ENCODE results near the gene ACRV1. TPM values are rescaled to one million over a fixed set of nuclear protein-coding genes. Genes with fewer than 3 reads are reported as not detected.

ACRV1 gene
- polyA plus RNA-seq, 2 of the 4 experiments (the other 2 are of a cell fraction), result 0.13 to 0.19 TPM

DNA sequence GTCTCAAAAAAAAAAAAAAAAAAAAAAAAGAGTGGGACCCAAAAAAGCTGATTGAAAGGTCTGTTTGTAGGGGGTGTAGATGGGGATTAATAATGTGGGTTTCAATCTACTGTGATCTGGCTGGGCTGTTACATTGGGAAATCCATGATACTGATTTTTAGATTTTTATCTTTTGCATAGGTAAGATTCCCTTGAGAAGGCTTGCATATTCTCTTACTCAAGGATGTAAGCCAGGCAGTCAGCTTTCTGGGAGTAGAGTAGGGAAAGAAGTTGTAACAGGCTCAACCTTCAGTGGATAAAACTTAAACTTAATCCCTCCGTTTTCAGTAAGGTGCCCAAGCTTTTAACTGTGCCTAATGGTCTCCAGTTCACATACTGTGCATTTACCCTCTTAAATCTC is 57.6 kb downstream of the ACRV1 start:
- no peaks in the 10 kb centered on the region for H3K9me3 ChIP-seq
- ATAC-seq (no peak), DNase-seq (ENCODE audit: low read depth in 1 of 2, low spot score in 1 of 2) (no peak), FAIRE-seq (no peak)
- no peak overlapping the region for H3K27ac ChIP-seq
- H3K4me1 ChIP-seq, result peaks cover 23% of the 10 kb centered on the region
- H3K4me2 ChIP-seq, result no peak overlapping the region
- TF ChIP-seq, protein P1, sequence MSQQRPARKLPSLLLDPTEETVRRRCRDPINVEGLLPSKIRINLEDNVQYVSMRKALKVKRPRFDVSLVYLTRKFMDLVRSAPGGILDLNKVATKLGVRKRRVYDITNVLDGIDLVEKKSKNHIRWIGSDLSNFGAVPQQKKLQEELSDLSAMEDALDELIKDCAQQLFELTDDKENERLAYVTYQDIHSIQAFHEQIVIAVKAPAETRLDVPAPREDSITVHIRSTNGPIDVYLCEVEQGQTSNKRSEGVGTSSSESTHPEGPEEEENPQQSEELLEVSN (IDR thresholded peaks at IDR 0.05; ENCODE audit: borderline replicate concordance, low read depth), result no peak
- TF ChIP-seq MYC (IDR thresholded peaks at IDR 0.05; ENCODE audit: borderline replicate concordance, low read length) (no peak), MAZ (IDR thresholded peaks at IDR 0.05; ENCODE audit: borderline replicate concordance, low read depth, low read length) (no peak), RARB (CRISPR knock-in tag; IDR thresholded peaks at IDR 0.05) (no peak), ZSCAN20 (CRISPR knock-in tag; IDR thresholded peaks at IDR 0.05) (no peak), ZC3H11A (IDR thresholded peaks at IDR 0.05) (no peak), BHLHE40 (IDR thresholded peaks at IDR 0.05; ENCODE audit: low read depth, low read length) (no peak), CEBPB (IDR thresholded peaks at IDR 0.05) (no peak), JUN (IDR thresholded peaks at IDR 0.05) (no peak), JUNB (IDR thresholded peaks at IDR 0.05) (no peak), KDM1A (IDR thresholded peaks at IDR 0.05; ENCODE audit: low read depth) (no peak)
- POLR2A ChIA-PET, result no interaction called here
- CTCF ChIA-PET, result no interaction called here
- WGBS (ENCODE audit: missing lambda C conversion rate), result 100% methylated on average over 1 of the region's 1 CpG
- no peak overlapping the region for H3K4me3 ChIP-seq

DNA sequence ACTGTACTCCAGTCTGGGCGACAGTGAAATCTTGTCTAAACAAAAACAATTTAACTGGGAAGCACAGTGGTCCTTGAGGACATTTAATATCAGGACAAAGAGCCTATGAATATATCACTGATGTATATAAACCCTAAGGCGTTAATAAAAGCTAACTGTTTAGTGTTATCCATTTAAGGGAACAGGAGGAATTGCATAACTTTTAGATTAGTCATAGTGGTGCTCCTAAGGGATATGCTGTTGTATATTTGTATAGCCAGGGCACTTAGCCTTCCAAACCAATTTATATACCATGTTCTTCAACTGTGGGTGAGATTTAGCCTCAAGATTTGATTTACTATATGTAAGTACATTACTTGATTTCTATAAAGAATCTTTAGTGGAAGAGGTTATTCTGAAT is 58.7 kb downstream of the ACRV1 start:
- POLR2A ChIA-PET, result no interaction called here

More for the DNA sequence above, 58.7 kb downstream of the ACRV1 start:
- peaks cover 18% of the 10 kb centered on the region for H3K4me1 ChIP-seq
- 0 out of 6 replicates have a peak overlapping the region, but pooled peaks of 1 of the 2 experiments have one; percentile 22 for H3K27ac ChIP-seq
- DNase-seq (ENCODE audit: low read depth in 1 of 2, low spot score in 1 of 2) (peak in 1 of 2 experiments; percentile 7), ATAC-seq (no peak), FAIRE-seq (no peak)
- no peak for TF ChIP-seq PHF8 (IDR thresholded peaks at IDR 0.05; ENCODE audit: borderline replicate concordance, low read depth)
- TF ChIP-seq CEBPB (IDR thresholded peaks at IDR 0.05), result peak in 1 of 2 experiments; percentile 51; a peak in 1 of 4 replicates
- TF ChIP-seq FOSL2 (IDR thresholded peaks at IDR 0.05), result no peak
- peak; percentile 15; the same call in 1 of the 2 replicates for TF ChIP-seq FOSL2 (CRISPR knock-in tag; IDR thresholded peaks at IDR 0.05)
- H3K9me3 ChIP-seq, result no peaks in the 10 kb centered on the region
- no peak overlapping the region for H3K4me3 ChIP-seq
- H3K4me2 ChIP-seq, result 0 out of 3 replicates have a peak overlapping the region, but pooled peaks have one; percentile 6
- 44% methylated on average over 2 of the region's 2 CpGs for WGBS (ENCODE audit: missing lambda C conversion rate)
- CTCF ChIA-PET, result no interaction called here

Small RNAs within 50 kb of the gene (small RNA-seq; reads per million reads assigned to genes)
- gene RNU2-35P, result 0 to 0.86 (median 0.35) reads per million in 6 experiments

Other genes with a start within 250 kb of the ACRV1 start
- gene FEZ1, start 184.6 kb downstream of the ACRV1 start, polyA plus RNA-seq (2011; rRNA removed), result 0.94 and 1.00 TPM in 2 replicates
- 0.32 to 0.51 TPM (median 0.46 TPM) in 3 replicates for gene FEZ1, start 184.6 kb downstream of the ACRV1 start, polyA plus RNA-seq (2017; fragmentation: RNase III; extraction: RNeasy Plus Mini Kit Qiagen cat#74134 plus additional on column Dnase treatment)
- gene EI24, start 111.4 kb downstream of the ACRV1 start, polyA plus RNA-seq (2011; rRNA removed), result 132 and 138 TPM in 2 replicates
- gene EI24, start 111.4 kb downstream of the ACRV1 start, polyA plus RNA-seq (2017; fragmentation: RNase III; extraction: RNeasy Plus Mini Kit Qiagen cat#74134 plus additional on column Dnase treatment), result 106 to 112 TPM (median 108 TPM) in 3 replicates
- 197 and 283 TPM in 2 replicates for gene STT3A, start 88.0 kb downstream of the ACRV1 start, polyA plus RNA-seq (2011; rRNA removed)
- 83.8 to 92.1 TPM (median 89.6 TPM) in 3 replicates for gene STT3A, start 88.0 kb downstream of the ACRV1 start, polyA plus RNA-seq (2017; fragmentation: RNase III; extraction: RNeasy Plus Mini Kit Qiagen cat#74134 plus additional on column Dnase treatment)
- 47.0 and 64.5 TPM in 2 replicates for gene CHEK1, start 55.7 kb downstream of the ACRV1 start, polyA plus RNA-seq (2011; rRNA removed)
- 35.2 to 39.0 TPM (median 38.8 TPM) in 3 replicates for gene CHEK1, start 55.7 kb downstream of the ACRV1 start, polyA plus RNA-seq (2017; fragmentation: RNase III; extraction: RNeasy Plus Mini Kit Qiagen cat#74134 plus additional on column Dnase treatment)
- gene PATE1, start 65.4 kb upstream of the ACRV1 start, polyA plus RNA-seq (2011; rRNA removed), result not detected in 2 replicates
- not detected in 3 replicates for gene PATE1, start 65.4 kb upstream of the ACRV1 start, polyA plus RNA-seq (2017; fragmentation: RNase III; extraction: RNeasy Plus Mini Kit Qiagen cat#74134 plus additional on column Dnase treatment)
- 0.21 TPM in 1 of 2 replicates, not detected in the other for gene PATE2, start 98.0 kb upstream of the ACRV1 start, polyA plus RNA-seq (2011; rRNA removed)
- gene PATE2, start 98.0 kb upstream of the ACRV1 start, polyA plus RNA-seq (2017; fragmentation: RNase III; extraction: RNeasy Plus Mini Kit Qiagen cat#74134 plus additional on column Dnase treatment), result 0.07 TPM in 1 of 3 replicates, not detected in the others
- not detected in 2 replicates for gene PATE3, start 107.3 kb upstream of the ACRV1 start, polyA plus RNA-seq (2011; rRNA removed)
- not detected in 3 replicates for gene PATE3, start 107.3 kb upstream of the ACRV1 start, polyA plus RNA-seq (2017; fragmentation: RNase III; extraction: RNeasy Plus Mini Kit Qiagen cat#74134 plus additional on column Dnase treatment)
- gene PATE4, start 152.5 kb upstream of the ACRV1 start, polyA plus RNA-seq (2011; rRNA removed), result not detected in 2 replicates
- gene PATE4, start 152.5 kb upstream of the ACRV1 start, polyA plus RNA-seq (2017; fragmentation: RNase III; extraction: RNeasy Plus Mini Kit Qiagen cat#74134 plus additional on column Dnase treatment), result not detected in 3 replicates
- gene HYLS1, start 206.8 kb upstream of the ACRV1 start, polyA plus RNA-seq (2011; rRNA removed), result 15.1 and 18.7 TPM in 2 replicates
- gene HYLS1, start 206.8 kb upstream of the ACRV1 start, polyA plus RNA-seq (2017; fragmentation: RNase III; extraction: RNeasy Plus Mini Kit Qiagen cat#74134 plus additional on column Dnase treatment), result 14.6 to 16.0 TPM (median 14.9 TPM) in 3 replicates
- 7.4 and 8.0 TPM in 2 replicates for gene PUS3, start 222.4 kb upstream of the ACRV1 start, polyA plus RNA-seq (2011; rRNA removed)
- gene PUS3, start 222.4 kb upstream of the ACRV1 start, polyA plus RNA-seq (2017; fragmentation: RNase III; extraction: RNeasy Plus Mini Kit Qiagen cat#74134 plus additional on column Dnase treatment), result 5.0 to 8.8 TPM (median 8.2 TPM) in 3 replicates
- 0.01 and 0.05 TPM in 2 replicates for gene DDX25, start 223.7 kb upstream of the ACRV1 start, polyA plus RNA-seq (2011; rRNA removed)
- gene DDX25, start 223.7 kb upstream of the ACRV1 start, polyA plus RNA-seq (2017; fragmentation: RNase III; extraction: RNeasy Plus Mini Kit Qiagen cat#74134 plus additional on column Dnase treatment), result 0.07 TPM in 1 of 3 replicates, not detected in the others

Measured in A549 (cell line).